T-helper 1 cell treated with Interleukin-12 subunit alpha and Interleukin-12 subunit beta and Interleukin-4 antibody, amounts not matched to agents 30 μg/mL and 1 μg/mL, for 36 hours (primary cell): ENCODE measurements around the gene APOB.
"Not testable (repeated sequence)": the region's sequence is repeated elsewhere in the genome, so short reads cannot be mapped to it uniquely, and the experiment has no call there.

Experiments used
- H3K27ac Mint-ChIP-seq: one replicate; pipeline ENCODE4 v1.8.0; 2021; ENCODE audit warnings: mild to moderate bottlenecking, mixed read lengths
- H3K27me3 Mint-ChIP-seq: one replicate; pipeline ENCODE4 v1.8.0; 2021; ENCODE audit warnings: low read depth, mixed read lengths
- H3K36me3 Mint-ChIP-seq: one replicate; pipeline ENCODE4 v1.8.0; 2021; ENCODE audit warnings: low read depth, mixed read lengths
- H3K4me1 Mint-ChIP-seq: one replicate; pipeline ENCODE4 v1.8.0; 2021; ENCODE audit warnings: low read depth, mixed read lengths
- H3K4me3 Mint-ChIP-seq: one replicate; pipeline ENCODE4 v1.8.0; 2021; ENCODE audit warnings: mild to moderate bottlenecking, moderate library complexity, mixed read lengths
- H3K9me3 Mint-ChIP-seq: one replicate; pipeline ENCODE4 v1.8.0; 2021; ENCODE audit warnings: mixed read lengths

APOB gene

GRCh38 chr2:21030983-21031968, 12.6 kb downstream of the APOB start:
- Mint-ChIP-seq H3K4me1 (no peaks in the 10 kb centered on the region), H3K36me3 (no peaks in the 10 kb centered on the region), H3K9me3 (no peaks in the 10 kb centered on the region), H3K27ac (no peak overlapping the region), H3K27me3 (no peaks in the 10 kb centered on the region), H3K4me3 (no peak overlapping the region)

- Mint-ChIP-seq H3K27ac (no peak overlapping the region), H3K27me3 (no peaks in the 10 kb centered on the region), H3K36me3 (no peaks in the 10 kb centered on the region), H3K4me1 (no peaks in the 10 kb centered on the region), H3K4me3 (no peak overlapping the region), H3K9me3 (no peaks in the 10 kb centered on the region)
Observed at GRCh38 chr2:21029519-21029918, 14.4 kb downstream of the APOB start.

DNA sequence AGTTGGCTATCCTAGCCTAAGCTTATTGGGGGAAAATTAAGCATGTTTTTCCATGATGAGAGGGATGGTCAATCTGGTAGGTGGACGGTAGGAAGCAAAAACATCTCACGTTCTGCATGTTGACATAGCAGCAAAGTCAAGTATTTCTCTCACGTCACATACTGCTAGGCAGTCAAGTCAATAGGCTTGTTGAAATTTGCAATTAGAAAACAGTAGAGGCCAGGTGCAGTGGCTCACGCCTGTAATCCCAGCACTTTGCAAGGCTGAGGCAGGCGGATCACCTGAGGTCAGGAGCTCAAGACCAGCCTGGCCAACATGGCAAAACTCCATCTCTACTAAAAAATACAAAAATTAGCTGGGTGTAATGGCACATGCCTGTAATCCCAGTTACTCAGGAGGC, 14.9 kb downstream of the APOB start:
- H3K27ac Mint-ChIP-seq, H3K4me3 Mint-ChIP-seq, H3K36me3 Mint-ChIP-seq, H3K4me1 Mint-ChIP-seq, H3K27me3 Mint-ChIP-seq, H3K9me3 Mint-ChIP-seq: not testable (repeated sequence)

DNA sequence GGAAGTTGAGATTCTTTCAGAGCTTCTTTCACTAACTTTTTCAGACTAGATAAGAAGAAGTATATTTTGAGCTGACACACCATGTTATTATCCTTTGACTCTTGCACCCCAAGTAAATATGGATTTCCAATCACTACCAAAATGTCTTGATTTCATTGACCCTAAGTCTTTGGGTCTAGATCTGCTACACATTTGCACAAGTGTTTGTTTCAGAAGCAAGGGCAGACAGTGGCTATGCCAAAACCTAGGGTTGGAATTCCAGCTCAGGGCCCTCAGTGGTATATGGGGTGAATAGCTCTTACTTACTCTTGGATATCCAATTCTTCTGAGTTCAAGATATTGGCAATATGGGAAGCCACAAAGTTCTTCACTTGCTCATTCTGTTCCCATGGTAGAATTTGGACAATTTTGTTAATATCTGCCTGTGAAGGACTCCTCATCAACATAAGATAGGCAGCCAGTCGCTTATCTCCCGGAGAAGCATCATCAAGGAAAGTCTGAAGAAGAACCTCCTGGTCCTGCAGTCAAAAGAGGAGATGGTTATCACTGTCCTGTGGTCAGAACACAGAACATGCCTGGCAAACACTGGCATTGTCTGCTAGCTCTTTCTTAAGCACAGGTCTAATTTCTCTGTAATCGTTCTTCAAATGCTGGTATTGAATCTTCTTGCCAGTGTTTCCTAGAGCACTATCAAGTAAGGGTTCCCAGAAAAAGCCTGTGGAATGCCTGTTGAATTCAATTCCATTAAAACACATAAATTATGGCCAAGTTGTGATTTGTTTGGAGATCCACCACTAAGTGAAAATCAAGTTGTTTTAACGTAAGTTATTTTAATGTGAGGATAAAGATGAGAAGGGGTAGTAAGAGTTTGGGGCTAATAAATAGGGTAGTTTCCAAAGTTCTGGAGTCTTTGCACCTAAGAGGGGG, 15.6 kb downstream of the APOB start:
- H3K36me3 Mint-ChIP-seq, result no peaks in the 10 kb centered on the region
- no peak overlapping the region for H3K27ac Mint-ChIP-seq
- H3K27me3 Mint-ChIP-seq, result no peaks in the 10 kb centered on the region
- H3K4me3 Mint-ChIP-seq, result no peak overlapping the region
- no peaks in the 10 kb centered on the region for H3K4me1 Mint-ChIP-seq
- no peaks in the 10 kb centered on the region for H3K9me3 Mint-ChIP-seq

DNA sequence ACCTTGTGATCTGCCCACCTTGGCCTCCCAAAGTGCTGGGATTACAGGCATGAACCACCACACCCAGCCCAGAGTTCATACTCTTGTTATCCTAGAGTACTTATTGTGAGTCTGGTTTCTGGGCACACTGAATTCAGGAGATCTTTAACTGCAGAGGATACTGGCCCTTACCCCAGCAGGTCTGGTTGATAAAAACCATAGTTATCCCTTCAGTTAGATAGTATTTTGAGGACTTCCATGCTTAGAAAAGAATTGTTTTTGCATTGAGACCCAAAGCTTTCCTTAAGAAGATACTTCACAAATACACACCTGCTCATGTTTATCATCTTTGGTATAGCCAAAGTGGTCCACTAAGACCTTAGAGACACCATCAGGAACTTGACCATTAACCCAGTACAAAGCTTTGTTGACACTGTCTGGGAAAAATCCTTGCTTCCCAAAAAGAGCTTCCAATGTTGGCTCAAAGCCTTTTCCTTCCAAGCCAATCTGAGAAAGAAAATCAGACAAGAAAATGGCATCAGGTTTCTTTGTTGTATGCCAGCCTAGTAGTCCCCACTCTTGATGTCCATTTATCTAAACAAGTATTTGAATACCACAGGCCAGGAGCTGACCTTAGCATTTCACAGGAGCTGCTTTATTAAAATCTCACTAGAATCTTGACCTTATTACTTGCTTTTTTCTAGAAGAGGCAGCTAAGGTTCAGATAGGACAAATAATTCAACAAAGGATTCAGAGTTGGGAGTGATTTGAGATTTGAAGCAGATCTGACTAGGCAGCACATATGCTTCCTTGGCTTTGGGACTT, 17.2 kb downstream of the APOB start:
- Mint-ChIP-seq H3K36me3 (no peaks in the 10 kb centered on the region), H3K4me3 (no peak overlapping the region), H3K27ac (no peak overlapping the region), H3K9me3 (no peaks in the 10 kb centered on the region), H3K27me3 (no peaks in the 10 kb centered on the region), H3K4me1 (no peaks in the 10 kb centered on the region)

- Mint-ChIP-seq H3K9me3 (no peaks in the 10 kb centered on the region), H3K27ac (no peak overlapping the region), H3K4me1 (no peaks in the 10 kb centered on the region), H3K36me3 (no peaks in the 10 kb centered on the region), H3K27me3 (no peaks in the 10 kb centered on the region), H3K4me3 (no peak overlapping the region)
Observed at GRCh38 chr2:21025690-21026478, 18.0 kb downstream of the APOB start.

DNA sequence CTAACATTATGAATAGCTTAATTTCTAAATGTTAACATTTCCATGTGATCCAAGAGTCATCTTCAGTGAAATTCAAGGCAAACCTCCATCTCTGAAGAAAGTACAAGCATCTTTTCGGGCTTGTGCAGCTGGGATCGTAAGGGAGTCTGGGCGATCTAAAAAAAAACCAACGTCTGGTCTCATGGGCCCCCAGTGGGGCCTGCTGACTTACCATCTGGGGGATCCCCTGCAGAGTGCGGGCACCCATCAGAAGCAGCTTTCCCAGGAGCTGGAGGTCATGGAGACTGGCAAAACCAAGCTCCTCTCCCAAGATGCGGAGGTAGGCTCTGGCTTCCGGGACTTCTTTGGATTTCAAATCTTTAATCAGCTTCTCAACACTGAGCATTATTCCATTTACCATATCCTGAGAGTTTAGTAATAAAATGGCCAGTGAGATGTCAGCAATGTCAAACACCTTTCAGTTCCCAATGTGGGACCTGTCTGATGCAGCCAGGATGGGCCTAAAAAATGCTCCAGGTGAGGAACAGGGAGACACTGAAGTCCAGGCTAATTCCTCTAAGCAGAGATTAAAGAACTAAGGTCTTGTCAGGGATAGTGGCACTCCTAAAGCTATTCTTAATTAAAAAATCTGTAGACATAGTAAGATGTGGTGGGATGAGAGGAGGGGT, 19.0 kb downstream of the APOB start:
- Mint-ChIP-seq H3K27me3 (no peaks in the 10 kb centered on the region), H3K4me3 (no peak overlapping the region), H3K4me1 (no peaks in the 10 kb centered on the region), H3K27ac (no peak overlapping the region), H3K36me3 (no peaks in the 10 kb centered on the region), H3K9me3 (no peaks in the 10 kb centered on the region)

DNA sequence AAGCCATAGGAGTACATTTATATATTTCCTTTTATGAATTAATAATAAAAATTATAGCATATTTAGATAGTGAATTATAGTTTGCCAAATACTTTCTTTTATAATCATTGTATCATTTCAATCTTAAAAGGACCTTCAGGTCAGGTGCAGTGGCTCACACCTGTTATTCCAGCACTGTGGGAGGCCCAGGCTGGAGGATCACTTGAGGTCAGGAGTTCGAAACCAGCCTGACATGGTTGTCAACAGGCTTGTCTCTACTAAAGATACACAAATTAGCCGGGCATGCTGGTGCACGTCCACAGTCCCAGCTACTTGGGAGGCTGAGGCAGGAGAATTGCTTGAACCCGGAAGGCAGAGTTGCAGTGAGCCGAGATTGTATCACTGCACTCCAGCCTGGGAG, 19.7 kb downstream of the APOB start:
- H3K27ac Mint-ChIP-seq, result no peak overlapping the region
- H3K9me3 Mint-ChIP-seq, result no peaks in the 10 kb centered on the region
- H3K36me3 Mint-ChIP-seq, result no peaks in the 10 kb centered on the region
- H3K4me3 Mint-ChIP-seq, result no peak overlapping the region
- no peaks in the 10 kb centered on the region for H3K27me3 Mint-ChIP-seq
- H3K4me1 Mint-ChIP-seq, result no peaks in the 10 kb centered on the region

GRCh38 chr2:21023419-21024181, 20.3 kb downstream of the APOB start:
- H3K27ac Mint-ChIP-seq, result no peak overlapping the region
- H3K9me3 Mint-ChIP-seq, result no peaks in the 10 kb centered on the region
- H3K4me1 Mint-ChIP-seq, result no peaks in the 10 kb centered on the region
- no peak overlapping the region for H3K4me3 Mint-ChIP-seq
- no peaks in the 10 kb centered on the region for H3K36me3 Mint-ChIP-seq
- no peaks in the 10 kb centered on the region for H3K27me3 Mint-ChIP-seq

- Mint-ChIP-seq H3K4me3 (no peak overlapping the region), H3K27ac (no peak overlapping the region), H3K36me3 (no peaks in the 10 kb centered on the region), H3K27me3 (no peaks in the 10 kb centered on the region), H3K4me1 (no peaks in the 10 kb centered on the region), H3K9me3 (no peaks in the 10 kb centered on the region)
Observed at GRCh38 chr2:21022792-21023367, 21.0 kb downstream of the APOB start.

DNA sequence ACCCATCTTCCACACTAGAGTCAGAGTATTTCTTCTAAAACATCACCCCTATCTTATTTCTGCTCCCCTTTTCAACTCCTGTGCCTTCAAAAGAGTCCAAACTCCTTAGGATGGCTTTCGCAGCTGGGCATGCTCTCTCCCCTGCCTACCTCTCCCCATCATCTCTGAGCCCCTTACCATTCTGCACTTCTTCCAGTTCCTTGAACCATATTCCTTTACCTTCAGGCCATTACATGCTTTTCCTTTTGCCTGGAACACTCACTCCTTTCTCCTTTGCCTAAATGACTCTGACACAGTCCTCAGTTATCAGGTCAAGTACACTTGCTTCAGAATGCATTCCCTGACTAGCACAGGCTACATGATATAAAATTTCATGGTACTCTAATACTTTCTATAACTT, 22.4 kb downstream of the APOB start:
- no peaks in the 10 kb centered on the region for H3K9me3 Mint-ChIP-seq
- no peak overlapping the region for H3K4me3 Mint-ChIP-seq
- H3K27ac Mint-ChIP-seq, result no peak overlapping the region
- no peaks in the 10 kb centered on the region for H3K27me3 Mint-ChIP-seq
- no peaks in the 10 kb centered on the region for H3K36me3 Mint-ChIP-seq
- no peaks in the 10 kb centered on the region for H3K4me1 Mint-ChIP-seq

- H3K36me3 Mint-ChIP-seq, result no peaks in the 10 kb centered on the region
- H3K27me3 Mint-ChIP-seq, result no peaks in the 10 kb centered on the region
- H3K4me1 Mint-ChIP-seq, result no peaks in the 10 kb centered on the region
- H3K27ac Mint-ChIP-seq, result no peak overlapping the region
- H3K9me3 Mint-ChIP-seq, result no peaks in the 10 kb centered on the region
- no peak overlapping the region for H3K4me3 Mint-ChIP-seq
Observed at GRCh38 chr2:21020668-21021288, 23.1 kb downstream of the APOB start.
